ENCODE measurements around the gene COX8C. TPM values are rescaled to one million over a fixed set of nuclear protein-coding genes. Genes with fewer than 3 reads are reported as not detected.

The COX8C gene
- total RNA-seq, 4 donors from 2014 or later, result not detected

- Histone ChIP-seq H3K9me3 (no peaks in the 10 kb centered on the region), H3K36me3 (no peaks in the 10 kb centered on the region), H3K27ac (no peak overlapping the region), H3K4me1 (no peaks in the 10 kb centered on the region), H3K4me3 (no peak overlapping the region), H3K27me3 (no peaks in the 10 kb centered on the region)
- TF ChIP-seq POLR2A (IDR thresholded peaks at IDR 0.05), result no peak
- TF ChIP-seq CTCF (IDR thresholded peaks at IDR 0.05), result no peak
- intact Hi-C loops (cut with DNase I; ENCODE audit: low total_unique reads), result no loop called here
- no peak for DNase-seq
Observed at GRCh38 chr14:93320489-93320888, 26.5 kb upstream of the COX8C start.

- Histone ChIP-seq H3K9me3 (no peaks in the 10 kb centered on the region), H3K27ac (no peak overlapping the region), H3K27me3 (no peaks in the 10 kb centered on the region), H3K36me3 (no peaks in the 10 kb centered on the region), H3K4me3 (no peak overlapping the region), H3K4me1 (no peaks in the 10 kb centered on the region)
- intact Hi-C loops (cut with DNase I; ENCODE audit: low total_unique reads), result no loop called here
- no peak for DNase-seq
- TF ChIP-seq POLR2A (IDR thresholded peaks at IDR 0.05) (no peak), CTCF (IDR thresholded peaks at IDR 0.05) (no peak)
Observed at GRCh38 chr14:93322929-93323599, 23.9 kb upstream of the COX8C start.

GRCh38 chr14:93323600-93324174 is 23.3 kb upstream of the COX8C start:
- intact Hi-C loops (cut with DNase I; ENCODE audit: low total_unique reads), result no loop called here
- Histone ChIP-seq H3K4me3 (no peak overlapping the region), H3K9me3 (no peaks in the 10 kb centered on the region), H3K27me3 (no peaks in the 10 kb centered on the region), H3K27ac (no peak overlapping the region), H3K4me1 (no peaks in the 10 kb centered on the region), H3K36me3 (no peaks in the 10 kb centered on the region)
- DNase-seq, result no peak
- no peak for TF ChIP-seq CTCF (IDR thresholded peaks at IDR 0.05)
- TF ChIP-seq POLR2A (IDR thresholded peaks at IDR 0.05), result no peak

- Histone ChIP-seq H3K27ac (no peak overlapping the region), H3K36me3 (no peaks in the 10 kb centered on the region), H3K4me3 (no peak overlapping the region), H3K27me3 (no peaks in the 10 kb centered on the region), H3K4me1 (peaks cover 2 to 5% of the 10 kb centered on the region in 2 donors), H3K9me3 (no peaks in the 10 kb centered on the region)
- intact Hi-C loops (cut with DNase I; ENCODE audit: low total_unique reads), result no loop called here
- DNase-seq, result no peak
- TF ChIP-seq CTCF (IDR thresholded peaks at IDR 0.05), result no peak
- TF ChIP-seq POLR2A (IDR thresholded peaks at IDR 0.05), result no peak
Observed at GRCh38 chr14:93326196-93326595, 20.8 kb upstream of the COX8C start.

GRCh38 chr14:93328546-93328945 is 18.4 kb upstream of the COX8C start:
- H3K4me3 ChIP-seq, result no peak overlapping the region
- DNase-seq, result no peak
- H3K9me3 ChIP-seq, result no peaks in the 10 kb centered on the region
- TF ChIP-seq CTCF (IDR thresholded peaks at IDR 0.05) (no peak), POLR2A (IDR thresholded peaks at IDR 0.05) (no peak)
- no peak overlapping the region for H3K27ac ChIP-seq
- intact Hi-C loops (cut with DNase I; ENCODE audit: low total_unique reads), result no loop called here
- H3K36me3 ChIP-seq, result no peaks in the 10 kb centered on the region
- no peaks in the 10 kb centered on the region for H3K27me3 ChIP-seq
- peaks cover 6 to 12% of the 10 kb centered on the region in 2 donors for H3K4me1 ChIP-seq
